BJ (cell line): ENCODE data around the gene ENDOU. TPM values are rescaled to one million over a fixed set of nuclear protein-coding genes. Genes with fewer than 3 reads are reported as not detected.

Experiments used
- CTCF ChIA-PET: fragments of 350-600 bp; formaldehyde crosslinking; extraction: SDS; loops from one replicate; lab custom pipeline; 2021; ENCODE audit warnings: antibody characterized with exemption, inconsistent platforms; lab: Yijun Ruan, JAX
- POLR2A ChIA-PET: fragments of 300-600 bp; sonication (Branson Sonifier 250); formaldehyde crosslinking; extraction: SDS; loops from one replicate; lab custom pipeline; 2021; ENCODE audit warnings: antibody characterized with exemption; lab: Charles Lee
- DNase-seq: peaks from one replicate; pipeline ENCODE4 v3.0.0-alpha.2; 2011; ENCODE audit warnings: low read depth
- H3K27me3 ChIP-seq: 2 replicates; pipeline ENCODE4 v1.6.0; 2011; ENCODE audit warnings: low read length; ENCODE audit not compliant: control insufficient read depth, insufficient read depth
- H3K36me3 ChIP-seq: 2 replicates; pipeline ENCODE4 v1.5.1; 2011; ENCODE audit warnings: low read length; ENCODE audit not compliant: control insufficient read depth, insufficient read depth
- H3K4me3 ChIP-seq: 2 replicates; pipeline ENCODE4 v1.5.1; 2011; ENCODE audit warnings: low read depth, mild to moderate bottlenecking, control low read depth, low read length
- polyA plus RNA-seq: library from polyadenylated mRNA; depleted of rRNA; stranded (reverse); fragments of >200 nt; gene quantifications from 2 replicates; pipeline ENCODE4 v1.2.3, GENCODE V29; 2011
- TF ChIP-seq, protein P1 (sequence below): IDR thresholded peaks from 2 replicates; pipeline ENCODE4 v1.5.1; 2011; ENCODE audit warnings: low read depth, mild to moderate bottlenecking, control low read depth, inconsistent platforms, low read length, moderate library complexity; ENCODE audit not compliant: insufficient read depth

The ENDOU gene
- polyA plus RNA-seq, 1 experiment = not detected

DNA sequence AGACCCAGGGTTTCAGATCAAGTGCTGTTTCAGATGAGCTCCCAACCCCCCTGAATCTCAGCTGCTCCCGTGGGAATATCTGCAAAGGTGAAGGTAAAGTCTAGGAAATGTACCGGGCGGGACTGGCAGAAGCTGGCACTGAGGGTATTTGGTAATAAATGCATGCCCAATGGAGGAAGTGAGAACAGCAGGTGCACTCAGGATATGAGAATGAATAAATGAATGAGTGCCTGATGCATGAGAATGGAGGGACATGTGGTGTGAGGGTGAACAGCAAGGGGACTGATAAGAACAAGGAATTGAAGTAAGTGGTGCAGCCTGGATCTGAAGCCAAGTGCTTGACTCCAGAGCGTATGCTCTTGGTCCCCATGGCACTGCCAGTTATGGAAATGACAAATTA, 21.8 kb upstream of the ENDOU start:
- POLR2A ChIA-PET = no interaction called here
- CTCF ChIA-PET = interaction anchor here (1.2 to 17.6 kb wide), 2 partner anchors 11 to 27 kb away, joined by 4 to 454 read pairs; partner anchors contain the start of gene SLC48A1
- TF ChIP-seq, protein P1, sequence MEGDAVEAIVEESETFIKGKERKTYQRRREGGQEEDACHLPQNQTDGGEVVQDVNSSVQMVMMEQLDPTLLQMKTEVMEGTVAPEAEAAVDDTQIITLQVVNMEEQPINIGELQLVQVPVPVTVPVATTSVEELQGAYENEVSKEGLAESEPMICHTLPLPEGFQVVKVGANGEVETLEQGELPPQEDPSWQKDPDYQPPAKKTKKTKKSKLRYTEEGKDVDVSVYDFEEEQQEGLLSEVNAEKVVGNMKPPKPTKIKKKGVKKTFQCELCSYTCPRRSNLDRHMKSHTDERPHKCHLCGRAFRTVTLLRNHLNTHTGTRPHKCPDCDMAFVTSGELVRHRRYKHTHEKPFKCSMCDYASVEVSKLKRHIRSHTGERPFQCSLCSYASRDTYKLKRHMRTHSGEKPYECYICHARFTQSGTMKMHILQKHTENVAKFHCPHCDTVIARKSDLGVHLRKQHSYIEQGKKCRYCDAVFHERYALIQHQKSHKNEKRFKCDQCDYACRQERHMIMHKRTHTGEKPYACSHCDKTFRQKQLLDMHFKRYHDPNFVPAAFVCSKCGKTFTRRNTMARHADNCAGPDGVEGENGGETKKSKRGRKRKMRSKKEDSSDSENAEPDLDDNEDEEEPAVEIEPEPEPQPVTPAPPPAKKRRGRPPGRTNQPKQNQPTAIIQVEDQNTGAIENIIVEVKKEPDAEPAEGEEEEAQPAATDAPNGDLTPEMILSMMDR = no peak
- Histone ChIP-seq H3K27me3 (peaks cover 7% of the 10 kb centered on the region), H3K36me3 (no peaks in the 10 kb centered on the region), H3K4me3 (no peak overlapping the region)
- no peak for DNase-seq

DNA sequence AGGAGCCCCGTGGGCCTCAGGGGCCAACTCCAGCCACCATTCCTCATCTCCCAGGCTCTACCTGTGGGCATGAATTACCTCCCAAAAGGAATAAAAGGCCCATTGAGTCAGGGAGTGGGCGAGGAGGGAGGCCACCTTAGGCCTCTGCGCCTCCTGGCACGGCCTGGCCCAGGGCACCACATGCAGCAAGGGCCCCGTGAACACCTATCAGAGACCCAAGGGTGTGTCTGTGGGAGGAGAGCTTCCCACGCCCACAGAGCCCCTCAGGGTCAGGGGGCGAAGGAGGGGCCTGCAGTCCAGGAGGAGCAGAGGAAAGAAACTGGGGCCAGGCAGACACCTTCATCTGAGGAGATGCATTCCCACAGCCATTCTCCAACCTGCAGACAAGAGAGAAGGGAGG, 21.2 kb upstream of the ENDOU start:
- CTCF ChIA-PET = interaction anchor here (0.9 to 17.6 kb wide), 3 partner anchors 11 to 29 kb away, joined by 4 to 454 read pairs (median 4); partner anchors contain the start of gene SLC48A1

DNA sequence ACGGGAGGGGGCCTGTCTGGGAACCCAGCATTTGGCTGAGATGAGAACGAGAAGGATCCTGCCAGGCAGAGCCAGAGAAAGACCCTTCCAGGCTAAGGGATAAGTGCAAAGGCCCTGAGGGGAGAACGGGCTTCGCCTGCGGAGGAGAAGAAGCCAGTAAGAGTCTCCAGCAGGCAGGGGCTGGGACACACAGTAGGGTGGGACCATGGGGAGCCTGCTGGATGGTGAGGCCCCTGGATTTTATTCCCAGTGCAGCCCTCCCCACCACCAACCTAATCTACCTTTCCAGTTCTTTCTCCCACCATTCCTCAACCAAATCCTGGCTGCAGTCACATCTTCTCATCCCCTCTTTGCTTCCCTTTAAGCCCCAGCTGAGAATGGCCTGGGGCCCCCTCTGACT, 20.8 kb upstream of the ENDOU start:
- CTCF ChIA-PET = interaction anchor here (0.9 to 17.6 kb wide), 4 partner anchors 12 to 89 kb away, joined by 4 to 454 read pairs (median 126); partner anchors contain the start of gene SLC48A1
- no peaks in the 10 kb centered on the region for H3K36me3 ChIP-seq
- POLR2A ChIA-PET = no interaction called here
- H3K4me3 ChIP-seq = no peak overlapping the region
- no peak for DNase-seq
- TF ChIP-seq, protein P1 = no peak
- peaks cover 7% of the 10 kb centered on the region for H3K27me3 ChIP-seq

More for the DNA sequence above, 21.2 kb upstream of the ENDOU start:
- Histone ChIP-seq H3K36me3 (no peaks in the 10 kb centered on the region), H3K4me3 (no peak overlapping the region), H3K27me3 (peaks cover 7% of the 10 kb centered on the region)
- TF ChIP-seq, protein P1 = no peak
- POLR2A ChIA-PET = no interaction called here
- no peak for DNase-seq

DNA sequence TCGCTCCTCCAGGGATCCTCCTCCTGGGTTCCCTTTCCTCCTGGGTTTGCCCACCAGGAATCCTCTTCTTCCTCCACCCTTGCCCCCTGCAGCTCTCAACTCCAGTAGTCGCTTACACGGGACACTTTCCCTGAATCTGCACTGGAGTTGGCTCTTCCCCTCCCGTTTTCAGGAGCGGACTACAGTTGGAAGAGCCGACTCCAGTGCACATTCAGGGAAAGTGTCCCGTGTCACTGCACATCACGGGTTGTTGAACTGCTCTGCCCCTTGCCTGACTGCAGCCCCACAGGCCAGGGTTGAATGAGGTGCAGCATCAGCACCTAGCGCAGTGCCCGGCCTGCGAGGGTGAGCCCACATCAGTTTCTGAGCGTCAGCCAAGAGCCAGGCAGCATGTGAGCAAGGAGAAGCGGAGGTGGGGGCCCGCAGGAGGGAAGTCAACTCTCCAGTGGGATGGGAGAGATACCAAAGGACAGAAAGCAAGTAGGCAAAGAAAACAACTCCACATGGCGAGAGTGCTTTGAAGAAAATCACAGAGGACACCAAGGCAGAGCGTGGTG, 20.3 kb upstream of the ENDOU start:
- Histone ChIP-seq H3K36me3 (no peaks in the 10 kb centered on the region), H3K4me3 (no peak overlapping the region), H3K27me3 (peaks cover 7% of the 10 kb centered on the region)
- ChIA-PET CTCF (interaction anchor here (0.9 to 17.6 kb wide), 8 partner anchors 8 to 89 kb away, joined by 4 to 454 read pairs (median 99); partner anchors contain the start of genes RAPGEF3, RPAP3 and SLC48A1), POLR2A (no interaction called here)
- no peak for DNase-seq
- TF ChIP-seq, protein P1 = no peak

DNA sequence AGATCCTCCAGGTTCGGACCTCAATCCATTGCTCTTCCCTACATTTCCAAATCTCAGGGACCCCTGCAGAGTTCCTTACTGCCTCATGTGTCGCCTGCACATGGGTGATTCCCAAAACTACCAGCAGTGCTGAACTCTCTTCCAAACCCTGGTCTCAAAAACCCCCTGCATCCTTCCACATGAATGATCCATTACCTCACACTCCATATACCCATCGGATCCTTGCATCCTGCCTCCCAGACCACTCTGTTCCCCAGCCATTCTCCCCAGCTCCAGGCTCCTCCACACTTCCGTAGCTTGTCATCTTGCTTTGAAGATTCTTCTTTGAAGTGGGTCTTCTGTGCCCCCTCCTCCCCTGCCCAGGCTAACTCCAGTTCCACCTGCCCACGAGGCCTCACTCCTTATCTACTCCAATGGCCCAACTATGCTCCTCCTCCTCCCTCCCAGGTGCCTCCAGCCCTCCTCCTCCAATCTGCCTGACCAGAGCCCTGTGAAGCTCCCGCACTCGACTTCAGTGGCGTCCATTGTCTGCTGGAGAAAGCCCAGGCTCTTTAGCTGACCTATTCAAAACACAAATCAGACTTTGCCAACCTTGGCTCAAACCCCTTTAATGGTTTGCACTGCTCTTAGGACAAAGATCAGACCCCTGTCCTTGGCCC, 19.6 kb upstream of the ENDOU start:
- CTCF ChIA-PET = interaction anchor here (1.3 to 17.6 kb wide), 11 partner anchors 8 to 90 kb away, joined by 3 to 454 read pairs (median 77); partner anchors contain the start of genes ENDOU, RAPGEF3, RPAP3 and SLC48A1
- Histone ChIP-seq H3K27me3 (peaks cover 7% of the 10 kb centered on the region), H3K36me3 (no peaks in the 10 kb centered on the region), H3K4me3 (no peak overlapping the region)
- POLR2A ChIA-PET = no interaction called here
- DNase-seq = no peak
- TF ChIP-seq, protein P1 = no peak
